Hepatocyte (in vitro differentiated cells): ENCODE results near the gene RIMKLA. TPM values are rescaled to one million over a fixed set of nuclear protein-coding genes. Genes with fewer than 3 reads are reported as not detected.

Source experiments
- DNase-seq: peaks from one replicate; pipeline ENCODE4 v3.0.0-alpha.2; 2016; ENCODE audit warnings: low spot score
- H2AFZ ChIP-seq: fragments of 200-600 bp; sonication (generic); 2 replicates; pipeline ENCODE4 v1.6.0; 2016; ENCODE audit warnings: antibody characterized with exemption, mild to moderate bottlenecking
- H3K27ac ChIP-seq: fragments of 200-600 bp; sonication (generic); 2 replicates; pipeline ENCODE4 v1.5.1; 2016; ENCODE audit warnings: mild to moderate bottlenecking
- H3K27me3 ChIP-seq: fragments of 200-600 bp; sonication (generic); 2 replicates; pipeline ENCODE4 v1.6.1; 2016
- H3K36me3 ChIP-seq: fragments of 200-600 bp; sonication (generic); replicated peaks from 2 replicates; pipeline ENCODE4 v1.5.1; 2016; ENCODE audit warnings: low read depth; ENCODE audit not compliant: insufficient read depth
- H3K4me1 ChIP-seq: fragments of 200-600 bp; sonication (generic); 2 replicates; pipeline ENCODE4 v1.5.1; 2016; ENCODE audit warnings: mild to moderate bottlenecking, moderate library complexity; ENCODE audit not compliant: insufficient read depth
- H3K4me2 ChIP-seq: fragments of 200-600 bp; sonication (generic); 2 replicates; pipeline ENCODE4 v1.6.0; 2016
- H3K4me3 ChIP-seq: fragments of 200-600 bp; sonication (generic); 2 replicates; pipeline ENCODE4 v1.5.1; 2016; ENCODE audit warnings: mild to moderate bottlenecking
- H3K79me2 ChIP-seq: fragments of 200-600 bp; sonication (generic); 2 replicates; pipeline ENCODE4 v1.6.0; 2017; ENCODE audit warnings: mild to moderate bottlenecking
- H3K9me2 ChIP-seq: fragments of 200-600 bp; sonication (generic); replicated peaks from 2 replicates; pipeline ENCODE4 v1.6.0; 2017; ENCODE audit warnings: mild to moderate bottlenecking; ENCODE audit not compliant: insufficient read depth
- H3K9me3 ChIP-seq: fragments of 200-600 bp; sonication (generic); 2 replicates; pipeline ENCODE4 v1.5.1; 2016; ENCODE audit warnings: low read depth, mild to moderate bottlenecking
- H4K20me1 ChIP-seq: fragments of 200-600 bp; sonication (generic); 2 replicates; pipeline ENCODE4 v1.6.0; 2016; ENCODE audit warnings: mild to moderate bottlenecking; ENCODE audit not compliant: insufficient read depth, poor library complexity, severe bottlenecking
- CTCF ChIP-seq: fragments of 200-600 bp; sonication (generic); IDR thresholded peaks from 2 replicates; pipeline ENCODE4 v1.5.1; 2016; ENCODE audit warnings: antibody characterized with exemption, mild to moderate bottlenecking; ENCODE audit not compliant: poor library complexity
- EZH2 ChIP-seq: fragments of 200-600 bp; sonication (generic); IDR thresholded peaks from 2 replicates; pipeline ENCODE4 v1.6.1; 2016; ENCODE audit warnings: antibody characterized with exemption, mild to moderate bottlenecking, borderline replicate concordance
- EZH2phosphoT487 ChIP-seq: fragments of 200-600 bp; sonication (generic); IDR thresholded peaks from one replicate; pipeline ENCODE4 v1.6.1; 2018; ENCODE audit warnings: antibody characterized with exemption, mild to moderate bottlenecking, low read depth, moderate library complexity; ENCODE audit not compliant: unreplicated experiment, severe bottlenecking
- WGBS: methylation state at CpG from one replicate; pipeline ENCODE4 v1.1.6; 2016; ENCODE audit warnings: low lambda C conversion rate; ENCODE audit errors: missing lambda C conversion rate; 5-methylcytosine and 5-hydroxymethylcytosine counted together
- polyA plus RNA-seq: library from polyadenylated mRNA; unstranded; fragments of >200 nt; fragmentation: Nextera tagmentation; extraction: Ambion mirVana; gene quantifications from 2 replicates; pipeline ENCODE4 v1.2.1, GENCODE V29; 2016
- total RNA-seq: library from RNA; depleted of rRNA; stranded (reverse); fragments of >200 nt; gene quantifications from 2 replicates; pipeline ENCODE4 v1.2.3, GENCODE V29; 2014

The RIMKLA gene
- total and polyA plus RNA-seq, 2 experiments from 2014 or later = 0.66 to 1.1 TPM

GRCh38 chr1:42334240-42335049 lies 46.1 kb upstream of the RIMKLA start:
- peaks cover 58% of the 10 kb centered on the region for H3K79me2 ChIP-seq
- no peaks in the 10 kb centered on the region for H3K9me2 ChIP-seq
- 0% methylated on average over 22 of the region's 58 CpGs for WGBS
- peak overlapping the region; percentile 98 for H3K27ac ChIP-seq
- H3K9me3 ChIP-seq = no peaks in the 10 kb centered on the region
- no peak for TF ChIP-seq CTCF
- no peak for TF ChIP-seq EZH2phosphoT487
- no peak for TF ChIP-seq EZH2
- peaks cover 25% of the 10 kb centered on the region for H3K4me1 ChIP-seq
- H4K20me1 ChIP-seq = peaks cover 50% of the 10 kb centered on the region
- peak overlapping the region; percentile 59 for H2AFZ ChIP-seq
- peak overlapping the region; percentile 92 for H3K4me3 ChIP-seq
- no peaks in the 10 kb centered on the region for H3K27me3 ChIP-seq
- peak; percentile 57 for DNase-seq
- H3K4me2 ChIP-seq = peak overlapping the region; percentile 80
- H3K36me3 ChIP-seq = no peaks in the 10 kb centered on the region

GRCh38 chr1:42335050-42335808 lies 45.4 kb upstream of the RIMKLA start, which contains the start of gene FOXJ3:
FOXJ3 (minus strand) TSS chr1:42335235; CDS start chr1:42311093, 24,142 bp downstream.
- Histone ChIP-seq H3K27ac (peak within 1 kb of the TSS; percentile 98), H4K20me1 (peaks cover 42% of the 10 kb centered on the region), H3K4me1 (peaks cover 25% of the 10 kb centered on the region), H3K36me3 (no peaks in the 10 kb centered on the region), H3K9me3 (no peaks in the 10 kb centered on the region), H3K79me2 (peaks cover 51% of the 10 kb centered on the region), H2AFZ (peak within 1 kb of the TSS; percentile 59), H3K4me2 (peak within 1 kb of the TSS; percentile 80), H3K27me3 (no peaks in the 10 kb centered on the region), H3K9me2 (no peaks in the 10 kb centered on the region), H3K4me3 (peak within 1 kb of the TSS; percentile 92)
- DNase-seq = peak; percentile 97
- TF ChIP-seq CTCF (no peak), EZH2phosphoT487 (no peak), EZH2 (no peak)
- under 1% methylated on average over 48 of the region's 79 CpGs for WGBS

- Histone ChIP-seq H3K9me3 (no peaks in the 10 kb centered on the region), H3K4me1 (peaks cover 25% of the 10 kb centered on the region), H3K9me2 (no peaks in the 10 kb centered on the region), H2AFZ (peak overlapping the region; percentile 51), H3K36me3 (no peaks in the 10 kb centered on the region), H3K27me3 (no peaks in the 10 kb centered on the region), H3K4me2 (peak overlapping the region; percentile 80), H3K27ac (peak overlapping the region; percentile 98), H4K20me1 (peaks cover 35% of the 10 kb centered on the region), H3K79me2 (peaks cover 43% of the 10 kb centered on the region), H3K4me3 (peak overlapping the region; percentile 51)
- DNase-seq = peak; percentile 70
- TF ChIP-seq EZH2 (no peak), CTCF (no peak), EZH2phosphoT487 (no peak)
- WGBS = 16% methylated on average over 9 of the region's 9 CpGs
These were observed 44.6 kb upstream of the RIMKLA start for GRCh38 chr1:42335809-42336518.
